HepG2 (cell line): Measurements from ENCODE around the gene HS2ST1. TPM values are rescaled to one million over a fixed set of nuclear protein-coding genes. Genes with fewer than 3 reads are reported as not detected.
A peak's percentile ranks its signal among the peaks of the same experiment; 100 is the strongest.

Experiments
- ADNP ChIP-seq: sonication (generic); formaldehyde crosslinking; IDR thresholded peaks from 2 replicates; pipeline ENCODE4 v1.4.0; 2020; ENCODE audit warnings: missing genetic modification reagents
- BRCA1 ChIP-seq: sonication (generic); formaldehyde crosslinking; IDR thresholded peaks from 2 replicates; pipeline ENCODE4 v1.4.0; 2020; ENCODE audit warnings: missing genetic modification reagents
- FOXM1 ChIP-seq: sonication (generic); formaldehyde crosslinking; IDR thresholded peaks from 2 replicates; pipeline ENCODE4 v1.5.0; 2020; ENCODE audit warnings: missing genetic modification reagents
- GATAD2A ChIP-seq: IDR thresholded peaks from 2 replicates; pipeline ENCODE4 v1.6.1; 2016
- HDAC1 ChIP-seq: sonication (generic); formaldehyde crosslinking; IDR thresholded peaks from 2 replicates; pipeline ENCODE4 v1.5.1; 2020; ENCODE audit warnings: mild to moderate bottlenecking, missing genetic modification reagents
- HES4 ChIP-seq: sonication (generic); formaldehyde crosslinking; IDR thresholded peaks from 2 replicates; pipeline ENCODE4 v1.9.0; 2021; ENCODE audit warnings: mild to moderate bottlenecking, missing genetic modification reagents, borderline replicate concordance
- HNF4A ChIP-seq: sonication (generic); formaldehyde crosslinking; IDR thresholded peaks from 2 replicates; pipeline ENCODE4 v1.4.0; 2020; ENCODE audit warnings: missing genetic modification reagents
- HOXA7 ChIP-seq: sonication (generic); formaldehyde crosslinking; IDR thresholded peaks from 2 replicates; pipeline ENCODE4 v1.8.1; 2022; ENCODE audit warnings: mild to moderate bottlenecking, missing genetic modification reagents, moderate library complexity
- MAFG ChIP-seq: sonication (generic); formaldehyde crosslinking; IDR thresholded peaks from 2 replicates; pipeline ENCODE4 v1.5.1; 2020; ENCODE audit warnings: mild to moderate bottlenecking, missing genetic modification reagents
- PHF21A ChIP-seq: sonication (generic); formaldehyde crosslinking; IDR thresholded peaks from 2 replicates; pipeline ENCODE4 v1.5.0; 2020; ENCODE audit warnings: mild to moderate bottlenecking, missing genetic modification reagents
- POLR2AphosphoS5 ChIP-seq: IDR thresholded peaks from 2 replicates; pipeline ENCODE4 v1.6.1; 2012; ENCODE audit warnings: low read depth, low read length
- RFX5 ChIP-seq: IDR thresholded peaks from 2 replicates; pipeline ENCODE4 v1.6.1; 2011; ENCODE audit warnings: low read depth, low read length, improper control_type of control experiment
- RORA ChIP-seq: sonication (generic); formaldehyde crosslinking; IDR thresholded peaks from 2 replicates; pipeline ENCODE4 v1.5.0; 2020; ENCODE audit warnings: mild to moderate bottlenecking, missing genetic modification reagents, moderate library complexity
- SALL2 ChIP-seq: sonication (generic); formaldehyde crosslinking; IDR thresholded peaks from 2 replicates; pipeline ENCODE4 v1.8.1; 2023; ENCODE audit warnings: mild to moderate bottlenecking, missing genetic modification reagents, inconsistent platforms
- SOX5 ChIP-seq: IDR thresholded peaks from 2 replicates; pipeline ENCODE4 v1.6.1; 2016; ENCODE audit warnings: borderline replicate concordance
- TARDBP ChIP-seq: sonication (generic); formaldehyde crosslinking; IDR thresholded peaks from 2 replicates; pipeline ENCODE4 v1.8.0; 2022; ENCODE audit warnings: mild to moderate bottlenecking, missing genetic modification reagents
- TBX2 ChIP-seq: sonication (generic); formaldehyde crosslinking; IDR thresholded peaks from 2 replicates; pipeline ENCODE4 v1.5.0; 2020; ENCODE audit warnings: missing genetic modification reagents, mild to moderate bottlenecking, borderline replicate concordance
- TBX3 ChIP-seq: fragments of 450-650 bp; IDR thresholded peaks from 2 replicates; pipeline ENCODE4 v1.6.1; 2017; ENCODE audit warnings: antibody characterized with exemption, mild to moderate bottlenecking, inconsistent platforms, borderline replicate concordance
- ZNF205 ChIP-seq: IDR thresholded peaks from 2 replicates; pipeline ENCODE4 v1.6.1; 2018; ENCODE audit warnings: missing biosample characterization, missing genetic modification reagents
- ZNF335 ChIP-seq: sonication (generic); formaldehyde crosslinking; IDR thresholded peaks from 2 replicates; pipeline ENCODE4 v1.4.0; 2020; ENCODE audit warnings: missing genetic modification reagents
- ZNF350 ChIP-seq: sonication (generic); formaldehyde crosslinking; IDR thresholded peaks from 2 replicates; pipeline ENCODE4 v1.4.0; 2020; ENCODE audit warnings: mild to moderate bottlenecking, low read depth, missing genetic modification reagents, borderline replicate concordance
- ZNF570 ChIP-seq: sonication (generic); formaldehyde crosslinking; IDR thresholded peaks from 2 replicates; pipeline ENCODE4 v1.4.0; 2020; ENCODE audit warnings: mild to moderate bottlenecking, missing genetic modification reagents, borderline replicate concordance
- ZNF652 ChIP-seq: IDR thresholded peaks from 2 replicates; pipeline ENCODE4 v1.6.1; 2016; ENCODE audit warnings: low read depth, borderline replicate concordance
- ZNF670 ChIP-seq: sonication (generic); formaldehyde crosslinking; IDR thresholded peaks from 2 replicates; pipeline ENCODE4 v1.8.0; 2022; ENCODE audit warnings: mild to moderate bottlenecking, missing genetic modification reagents, borderline replicate concordance
- ZNF879 ChIP-seq: sonication (generic); formaldehyde crosslinking; IDR thresholded peaks from 2 replicates; pipeline ENCODE4 v1.8.1; 2023; ENCODE audit warnings: missing genetic modification reagents
- ZSCAN21 ChIP-seq: sonication (generic); formaldehyde crosslinking; IDR thresholded peaks from 2 replicates; pipeline ENCODE4 v1.8.0; 2022; ENCODE audit warnings: mild to moderate bottlenecking, missing genetic modification reagents, moderate library complexity, borderline replicate concordance
- polyA plus RNA-seq, 8 experiments: library from polyadenylated mRNA; depleted of rRNA in 3 of 8; stranded (reverse) in 7 of 8; unstranded in 1 of 8; fragments of >200 nt; fragmentation: Illumina TruSeq in 4 of 8; extraction: Trizol in 4 of 8; gene quantifications; 2 replicates each; pipeline versions ENCODE4 v1.2.1 to v1.2.3, GENCODE V29; 2011 to 2016; ENCODE audit warnings: low read depth in 4 of 8, missing spikeins in 1 of 8, mixed read lengths in 1 of 8; ENCODE audit not compliant: insufficient read depth in 1 of 8
- total RNA-seq, 5 experiments: library from RNA; depleted of rRNA; stranded (reverse); fragments of >200 nt; fragmentation: Illumina TruSeq; extraction: Trizol; gene quantifications; 2 replicates each; pipeline ENCODE4 v1.2.3, GENCODE V29; 2016; ENCODE audit warnings: low read depth in 1 of 5
- TF ChIP-seq, protein P1 (sequence below): sonication (generic); formaldehyde crosslinking; IDR thresholded peaks from 2 replicates; pipeline ENCODE4 v1.9.0; 2022; ENCODE audit warnings: low read depth, missing genetic modification reagents
- TF ChIP-seq, protein P2 (sequence below): sonication (generic); formaldehyde crosslinking; IDR thresholded peaks from 2 replicates; pipeline ENCODE4 v1.4.0; 2020; ENCODE audit warnings: missing genetic modification reagents
- TF ChIP-seq, protein P3 (sequence below): conservative IDR thresholded peaks from 2 replicates; pipeline ENCODE4 v1.6.1; 2018; ENCODE audit warnings: missing genetic modification reagents

Gene HS2ST1
- total and polyA plus RNA-seq, 2 of the 13 experiments (the other 11 are each of a cell fraction or from before 2014, with no cell fraction given): 22.1 to 58.7 TPM

DNA sequence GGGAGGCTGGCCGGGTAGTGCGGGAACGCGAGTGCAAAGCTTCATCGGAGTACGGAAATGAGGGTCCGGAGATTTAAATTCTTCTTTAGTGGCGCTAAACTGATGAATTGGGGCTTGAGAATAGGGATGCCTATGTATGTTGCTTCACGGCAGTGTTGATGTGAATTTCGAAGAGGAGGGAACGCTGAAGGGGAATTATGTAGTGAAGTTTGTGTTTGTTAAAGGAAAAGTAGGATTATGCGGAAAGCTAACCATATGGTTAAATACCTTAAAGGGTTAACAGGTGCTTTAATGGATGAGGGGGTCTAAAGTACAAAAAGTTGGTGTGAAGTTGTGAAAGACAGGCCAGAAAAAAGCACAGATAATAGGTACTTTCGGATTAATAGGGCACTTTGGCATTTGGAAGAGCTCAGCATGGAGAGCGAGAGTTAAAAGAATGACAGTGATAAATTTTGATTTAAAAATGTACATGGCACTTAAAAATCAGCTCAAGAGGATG, 1.4 kb downstream of the HS2ST1 start (continued):
- TF ChIP-seq ADNP (CRISPR knock-in tag): no peak
- no peak for TF ChIP-seq ZNF205 (CRISPR knock-in tag)
- TF ChIP-seq HES4 (CRISPR knock-in tag): no peak
- no peak for TF ChIP-seq HOXA7 (CRISPR knock-in tag)
- TF ChIP-seq SALL2 (CRISPR knock-in tag): no peak
- TF ChIP-seq, protein P1, sequence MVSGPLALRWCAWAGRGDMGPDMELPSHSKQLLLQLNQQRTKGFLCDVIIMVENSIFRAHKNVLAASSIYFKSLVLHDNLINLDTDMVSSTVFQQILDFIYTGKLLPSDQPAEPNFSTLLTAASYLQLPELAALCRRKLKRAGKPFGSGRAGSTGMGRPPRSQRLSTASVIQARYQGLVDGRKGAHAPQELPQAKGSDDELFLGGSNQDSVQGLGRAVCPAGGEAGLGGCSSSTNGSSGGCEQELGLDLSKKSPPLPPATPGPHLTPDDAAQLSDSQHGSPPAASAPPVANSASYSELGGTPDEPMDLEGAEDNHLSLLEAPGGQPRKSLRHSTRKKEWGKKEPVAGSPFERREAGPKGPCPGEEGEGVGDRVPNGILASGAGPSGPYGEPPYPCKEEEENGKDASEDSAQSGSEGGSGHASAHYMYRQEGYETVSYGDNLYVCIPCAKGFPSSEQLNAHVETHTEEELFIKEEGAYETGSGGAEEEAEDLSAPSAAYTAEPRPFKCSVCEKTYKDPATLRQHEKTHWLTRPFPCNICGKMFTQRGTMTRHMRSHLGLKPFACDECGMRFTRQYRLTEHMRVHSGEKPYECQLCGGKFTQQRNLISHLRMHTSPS (CRISPR knock-in tag): no peak
- TF ChIP-seq FOXM1 (CRISPR knock-in tag): no peak
- 0 out of 2 replicates have a peak, but pooled peaks have one; percentile 16 for TF ChIP-seq SOX5 (CRISPR knock-in tag)
- peak; percentile 17; the same call in 1 of the 2 replicates for TF ChIP-seq HDAC1 (CRISPR knock-in tag)
- TF ChIP-seq ZNF335 (CRISPR knock-in tag): peak; percentile 44; the same call in 1 of the 2 replicates
- no peak for TF ChIP-seq ZNF879 (CRISPR knock-in tag)
- no peak for TF ChIP-seq ZSCAN21 (CRISPR knock-in tag)
- no peak for TF ChIP-seq RFX5
- no peak for TF ChIP-seq RORA
- TF ChIP-seq, protein P2, sequence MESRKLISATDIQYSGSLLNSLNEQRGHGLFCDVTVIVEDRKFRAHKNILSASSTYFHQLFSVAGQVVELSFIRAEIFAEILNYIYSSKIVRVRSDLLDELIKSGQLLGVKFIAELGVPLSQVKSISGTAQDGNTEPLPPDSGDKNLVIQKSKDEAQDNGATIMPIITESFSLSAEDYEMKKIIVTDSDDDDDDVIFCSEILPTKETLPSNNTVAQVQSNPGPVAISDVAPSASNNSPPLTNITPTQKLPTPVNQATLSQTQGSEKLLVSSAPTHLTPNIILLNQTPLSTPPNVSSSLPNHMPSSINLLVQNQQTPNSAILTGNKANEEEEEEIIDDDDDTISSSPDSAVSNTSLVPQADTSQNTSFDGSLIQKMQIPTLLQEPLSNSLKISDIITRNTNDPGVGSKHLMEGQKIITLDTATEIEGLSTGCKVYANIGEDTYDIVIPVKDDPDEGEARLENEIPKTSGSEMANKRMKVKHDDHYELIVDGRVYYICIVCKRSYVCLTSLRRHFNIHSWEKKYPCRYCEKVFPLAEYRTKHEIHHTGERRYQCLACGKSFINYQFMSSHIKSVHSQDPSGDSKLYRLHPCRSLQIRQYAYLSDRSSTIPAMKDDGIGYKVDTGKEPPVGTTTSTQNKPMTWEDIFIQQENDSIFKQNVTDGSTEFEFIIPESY: no peak
- no peak for TF ChIP-seq ZNF350 (CRISPR knock-in tag)
- TF ChIP-seq POLR2AphosphoS5: no peak
- no peak; the same call in 1 of the 2 replicates for TF ChIP-seq PHF21A (CRISPR knock-in tag)
- no peak for TF ChIP-seq ZNF570 (CRISPR knock-in tag)
- TF ChIP-seq, protein P3, sequence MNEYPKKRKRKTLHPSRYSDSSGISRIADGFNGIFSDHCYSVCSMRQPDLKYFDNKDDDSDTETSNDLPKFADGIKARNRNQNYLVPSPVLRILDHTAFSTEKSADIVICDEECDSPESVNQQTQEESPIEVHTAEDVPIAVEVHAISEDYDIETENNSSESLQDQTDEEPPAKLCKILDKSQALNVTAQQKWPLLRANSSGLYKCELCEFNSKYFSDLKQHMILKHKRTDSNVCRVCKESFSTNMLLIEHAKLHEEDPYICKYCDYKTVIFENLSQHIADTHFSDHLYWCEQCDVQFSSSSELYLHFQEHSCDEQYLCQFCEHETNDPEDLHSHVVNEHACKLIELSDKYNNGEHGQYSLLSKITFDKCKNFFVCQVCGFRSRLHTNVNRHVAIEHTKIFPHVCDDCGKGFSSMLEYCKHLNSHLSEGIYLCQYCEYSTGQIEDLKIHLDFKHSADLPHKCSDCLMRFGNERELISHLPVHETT (CRISPR knock-in tag): no peak
- no peak for TF ChIP-seq MAFG
- 0 out of 2 replicates have a peak, but pooled peaks have one; percentile 30 for TF ChIP-seq BRCA1 (CRISPR knock-in tag)
- peak; percentile 15; the same call in 1 of the 2 replicates for TF ChIP-seq GATAD2A (CRISPR knock-in tag)
- peak; percentile 94 for TF ChIP-seq ZNF652 (CRISPR knock-in tag)
- peak; percentile 58; the same call in 1 of the 2 replicates for TF ChIP-seq TBX3
- TF ChIP-seq TARDBP (CRISPR knock-in tag): 0 out of 2 replicates have a peak, but pooled peaks have one; percentile 10
- peak; percentile 27; the same call in 1 of the 2 replicates for TF ChIP-seq TBX2 (CRISPR knock-in tag)
- peak; percentile 76 for TF ChIP-seq HNF4A (CRISPR knock-in tag)
- TF ChIP-seq ZNF670 (CRISPR knock-in tag): 0 out of 2 replicates have a peak, but pooled peaks have one; percentile 43
